ENCODE measurements around the gene TBC1D19.
"Not testable (repeated sequence)": the region's sequence is repeated elsewhere in the genome, so short reads cannot be mapped to it uniquely, and the experiment has no call there.

The TBC1D19 gene

DNA sequence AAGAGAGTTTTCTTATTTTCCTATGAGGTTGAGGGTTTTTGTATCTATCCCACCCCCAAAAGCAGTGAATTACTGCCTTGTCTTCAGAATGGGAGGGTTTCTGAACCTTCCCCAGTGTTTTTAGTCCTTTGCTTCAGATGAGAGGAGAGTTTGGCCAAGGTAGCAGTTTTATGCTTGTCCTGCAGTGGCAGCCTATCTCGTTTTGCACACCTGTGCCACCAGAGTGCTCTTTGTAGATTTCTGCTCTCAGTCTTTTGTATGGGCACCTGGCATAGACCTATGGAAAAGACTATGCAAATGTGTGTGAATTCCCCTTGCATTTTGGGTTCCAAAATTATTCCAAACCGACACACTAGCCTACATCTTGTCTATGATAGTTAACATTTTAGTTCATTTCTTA lies 5.8 kb downstream of the TBC1D19 start:
- TF ChIP-seq EZH2phosphoT487 (IDR thresholded peaks at IDR 0.05; ENCODE audit: borderline replicate concordance, low read length), result no peak
- TF ChIP-seq, protein P1, sequence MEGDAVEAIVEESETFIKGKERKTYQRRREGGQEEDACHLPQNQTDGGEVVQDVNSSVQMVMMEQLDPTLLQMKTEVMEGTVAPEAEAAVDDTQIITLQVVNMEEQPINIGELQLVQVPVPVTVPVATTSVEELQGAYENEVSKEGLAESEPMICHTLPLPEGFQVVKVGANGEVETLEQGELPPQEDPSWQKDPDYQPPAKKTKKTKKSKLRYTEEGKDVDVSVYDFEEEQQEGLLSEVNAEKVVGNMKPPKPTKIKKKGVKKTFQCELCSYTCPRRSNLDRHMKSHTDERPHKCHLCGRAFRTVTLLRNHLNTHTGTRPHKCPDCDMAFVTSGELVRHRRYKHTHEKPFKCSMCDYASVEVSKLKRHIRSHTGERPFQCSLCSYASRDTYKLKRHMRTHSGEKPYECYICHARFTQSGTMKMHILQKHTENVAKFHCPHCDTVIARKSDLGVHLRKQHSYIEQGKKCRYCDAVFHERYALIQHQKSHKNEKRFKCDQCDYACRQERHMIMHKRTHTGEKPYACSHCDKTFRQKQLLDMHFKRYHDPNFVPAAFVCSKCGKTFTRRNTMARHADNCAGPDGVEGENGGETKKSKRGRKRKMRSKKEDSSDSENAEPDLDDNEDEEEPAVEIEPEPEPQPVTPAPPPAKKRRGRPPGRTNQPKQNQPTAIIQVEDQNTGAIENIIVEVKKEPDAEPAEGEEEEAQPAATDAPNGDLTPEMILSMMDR (IDR thresholded peaks at IDR 0.05; ENCODE audit: low read depth, low read length, poor library complexity, severe bottlenecking), result peak; percentile 12
- H3K4me2 ChIP-seq (ENCODE audit: low read length), result no peak overlapping the region
- H3K36me3 ChIP-seq (ENCODE audit: control insufficient read depth, low read length), result no peaks in the 10 kb centered on the region
- H3K27ac ChIP-seq (ENCODE audit: low read depth, low read length), result no peak overlapping the region
- no peaks in the 10 kb centered on the region for H4K20me1 ChIP-seq (ENCODE audit: control insufficient read depth, insufficient read depth, low read depth, low read length)
- H3K4me1 ChIP-seq (ENCODE audit: control insufficient read depth, low read length), result peaks cover 4% of the 10 kb centered on the region
- no peak overlapping the region for H3K4me3 ChIP-seq (ENCODE audit: low read length)
- peaks cover 21% of the 10 kb centered on the region for H3K79me2 ChIP-seq (ENCODE audit: control insufficient read depth, low read length)
- H3K9me3 ChIP-seq (ENCODE audit: control insufficient read depth, insufficient read depth, low read length), result no peaks in the 10 kb centered on the region
- no peaks in the 10 kb centered on the region for H3F3A ChIP-seq (ENCODE audit: control insufficient read depth, insufficient read depth)
- no peaks in the 10 kb centered on the region for H3K27me3 ChIP-seq (ENCODE audit: control insufficient read depth, low read length)
- no peaks in the 10 kb centered on the region for H3K9me2 ChIP-seq (replicated peaks; ENCODE audit: control insufficient read depth, low read length)

DNA sequence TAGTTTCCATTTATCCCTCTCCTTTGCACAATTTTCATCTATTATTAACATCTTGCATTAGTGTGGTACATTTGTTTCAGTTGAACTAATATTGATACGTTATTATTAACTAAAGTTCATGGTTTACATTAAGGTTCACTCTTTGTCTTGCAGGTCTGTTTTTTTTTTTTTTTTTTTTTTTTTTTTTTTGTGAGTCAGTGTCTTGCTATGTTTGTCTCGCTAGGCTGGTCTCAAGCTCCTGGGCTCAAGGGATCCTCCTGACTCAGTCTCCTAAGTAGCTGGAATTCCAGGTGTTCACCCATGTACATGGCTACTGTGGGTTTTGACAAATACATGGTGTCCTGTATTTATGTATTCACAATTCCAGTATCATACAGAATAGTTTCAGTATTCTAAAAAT lies 6.8 kb downstream of the TBC1D19 start:
- H3K27me3 ChIP-seq (ENCODE audit: control insufficient read depth, low read length), result no peaks in the 10 kb centered on the region
- TF ChIP-seq, protein P1 (IDR thresholded peaks at IDR 0.05; ENCODE audit: low read depth, low read length, poor library complexity, severe bottlenecking), result no peak
- TF ChIP-seq EZH2phosphoT487 (IDR thresholded peaks at IDR 0.05; ENCODE audit: borderline replicate concordance, low read length), result no peak
- H3K36me3 ChIP-seq (ENCODE audit: control insufficient read depth, low read length), result no peaks in the 10 kb centered on the region
- no peak overlapping the region for H3K4me2 ChIP-seq (ENCODE audit: low read length)
- H3K4me3 ChIP-seq (ENCODE audit: low read length), result no peak overlapping the region
- no peaks in the 10 kb centered on the region for H3K9me3 ChIP-seq (ENCODE audit: control insufficient read depth, insufficient read depth, low read length)
- H4K20me1 ChIP-seq (ENCODE audit: control insufficient read depth, insufficient read depth, low read depth, low read length), result no peaks in the 10 kb centered on the region
- H3K27ac ChIP-seq (ENCODE audit: low read depth, low read length), result no peak overlapping the region
- H3F3A ChIP-seq (ENCODE audit: control insufficient read depth, insufficient read depth), result no peaks in the 10 kb centered on the region
- H3K79me2 ChIP-seq (ENCODE audit: control insufficient read depth, low read length), result peaks cover 14% of the 10 kb centered on the region
- no peaks in the 10 kb centered on the region for H3K4me1 ChIP-seq (ENCODE audit: control insufficient read depth, low read length)
- no peaks in the 10 kb centered on the region for H3K9me2 ChIP-seq (replicated peaks; ENCODE audit: control insufficient read depth, low read length)

- H4K20me1 ChIP-seq (ENCODE audit: control insufficient read depth, insufficient read depth, low read depth, low read length); H3K9me2 ChIP-seq (replicated peaks; ENCODE audit: control insufficient read depth, low read length); H3K79me2 ChIP-seq (ENCODE audit: control insufficient read depth, low read length); H3K4me1 ChIP-seq (ENCODE audit: control insufficient read depth, low read length); H3K9me3 ChIP-seq (ENCODE audit: control insufficient read depth, insufficient read depth, low read length); H3K4me2 ChIP-seq (ENCODE audit: low read length); H3K36me3 ChIP-seq (ENCODE audit: control insufficient read depth, low read length); H3K27ac ChIP-seq (ENCODE audit: low read depth, low read length); H3F3A ChIP-seq (ENCODE audit: control insufficient read depth, insufficient read depth); H3K4me3 ChIP-seq (ENCODE audit: low read length); H3K27me3 ChIP-seq (ENCODE audit: control insufficient read depth, low read length): not testable (repeated sequence)
These were observed 9.7 kb downstream of the TBC1D19 start for GRCh38 chr4:26593557-26593956.

- no peaks in the 10 kb centered on the region for H4K20me1 ChIP-seq (ENCODE audit: control insufficient read depth, insufficient read depth, low read depth, low read length)
- no peak overlapping the region for H3K4me2 ChIP-seq (ENCODE audit: low read length)
- no peaks in the 10 kb centered on the region for H3F3A ChIP-seq (ENCODE audit: control insufficient read depth, insufficient read depth)
- TF ChIP-seq, protein P1 (IDR thresholded peaks at IDR 0.05; ENCODE audit: low read depth, low read length, poor library complexity, severe bottlenecking), result no peak
- no peak for TF ChIP-seq EZH2phosphoT487 (IDR thresholded peaks at IDR 0.05; ENCODE audit: borderline replicate concordance, low read length)
- no peaks in the 10 kb centered on the region for H3K36me3 ChIP-seq (ENCODE audit: control insufficient read depth, low read length)
- no peaks in the 10 kb centered on the region for H3K4me1 ChIP-seq (ENCODE audit: control insufficient read depth, low read length)
- no peaks in the 10 kb centered on the region for H3K9me2 ChIP-seq (replicated peaks; ENCODE audit: control insufficient read depth, low read length)
- no peaks in the 10 kb centered on the region for H3K27me3 ChIP-seq (ENCODE audit: control insufficient read depth, low read length)
- H3K79me2 ChIP-seq (ENCODE audit: control insufficient read depth, low read length), result peaks cover 1% of the 10 kb centered on the region; the same call in 1 of the 2 replicates
- no peaks in the 10 kb centered on the region for H3K9me3 ChIP-seq (ENCODE audit: control insufficient read depth, insufficient read depth, low read length)
- no peak overlapping the region for H3K4me3 ChIP-seq (ENCODE audit: low read length)
- H3K27ac ChIP-seq (ENCODE audit: low read depth, low read length), result no peak overlapping the region
These were observed 10.5 kb downstream of the TBC1D19 start for GRCh38 chr4:26594371-26594770.

Measured in DOHH2 (cell line).